Muscle layer of duodenum (tissue), 2 donors: ENCODE data around the gene AFAP1.

Experiments
- H3K27ac ChIP-seq: one replicate; pipeline ENCODE4 v1.7.0; 2013; ENCODE audit warnings: mild to moderate bottlenecking, low read length
- H3K27me3 ChIP-seq: one replicate; pipeline ENCODE4 v1.7.0; 2013; ENCODE audit warnings: low read depth, mild to moderate bottlenecking, control low read depth, low read length
- H3K36me3 ChIP-seq, 2 donors: one replicate each; pipeline ENCODE4 v1.7.0; 2013; ENCODE audit warnings: low read length in 2 of 2, control low read depth in 1 of 2, mild to moderate bottlenecking in 1 of 2; ENCODE audit not compliant: insufficient read depth in 2 of 2, control insufficient read depth in 1 of 2
- H3K4me1 ChIP-seq, 2 donors: one replicate each; pipeline ENCODE4 v1.7.0; 2013; ENCODE audit warnings: low read length in 2 of 2, mild to moderate bottlenecking in 2 of 2, control low read depth in 1 of 2, moderate library complexity in 1 of 2; ENCODE audit not compliant: insufficient read depth in 2 of 2, control insufficient read depth in 1 of 2
- H3K4me3 ChIP-seq, 2 donors: one replicate each; pipeline ENCODE4 v1.7.0; 2013; ENCODE audit warnings: low read length in 2 of 2, low read depth in 1 of 2, mild to moderate bottlenecking in 1 of 2
- H3K9me3 ChIP-seq, 2 donors: one replicate each; pipeline ENCODE4 v1.7.0; 2013; ENCODE audit warnings: low read length in 2 of 2, control low read depth in 1 of 2, mild to moderate bottlenecking in 1 of 2; ENCODE audit not compliant: control insufficient read depth in 1 of 2
- donor health status: healthy.

AFAP1 gene, protein sequence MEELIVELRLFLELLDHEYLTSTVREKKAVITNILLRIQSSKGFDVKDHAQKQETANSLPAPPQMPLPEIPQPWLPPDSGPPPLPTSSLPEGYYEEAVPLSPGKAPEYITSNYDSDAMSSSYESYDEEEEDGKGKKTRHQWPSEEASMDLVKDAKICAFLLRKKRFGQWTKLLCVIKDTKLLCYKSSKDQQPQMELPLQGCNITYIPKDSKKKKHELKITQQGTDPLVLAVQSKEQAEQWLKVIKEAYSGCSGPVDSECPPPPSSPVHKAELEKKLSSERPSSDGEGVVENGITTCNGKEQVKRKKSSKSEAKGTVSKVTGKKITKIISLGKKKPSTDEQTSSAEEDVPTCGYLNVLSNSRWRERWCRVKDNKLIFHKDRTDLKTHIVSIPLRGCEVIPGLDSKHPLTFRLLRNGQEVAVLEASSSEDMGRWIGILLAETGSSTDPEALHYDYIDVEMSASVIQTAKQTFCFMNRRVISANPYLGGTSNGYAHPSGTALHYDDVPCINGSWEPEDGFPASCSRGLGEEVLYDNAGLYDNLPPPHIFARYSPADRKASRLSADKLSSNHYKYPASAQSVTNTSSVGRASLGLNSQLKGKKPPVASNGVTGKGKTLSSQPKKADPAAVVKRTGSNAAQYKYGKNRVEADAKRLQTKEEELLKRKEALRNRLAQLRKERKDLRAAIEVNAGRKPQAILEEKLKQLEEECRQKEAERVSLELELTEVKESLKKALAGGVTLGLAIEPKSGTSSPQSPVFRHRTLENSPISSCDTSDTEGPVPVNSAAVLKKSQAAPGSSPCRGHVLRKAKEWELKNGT

DNA sequence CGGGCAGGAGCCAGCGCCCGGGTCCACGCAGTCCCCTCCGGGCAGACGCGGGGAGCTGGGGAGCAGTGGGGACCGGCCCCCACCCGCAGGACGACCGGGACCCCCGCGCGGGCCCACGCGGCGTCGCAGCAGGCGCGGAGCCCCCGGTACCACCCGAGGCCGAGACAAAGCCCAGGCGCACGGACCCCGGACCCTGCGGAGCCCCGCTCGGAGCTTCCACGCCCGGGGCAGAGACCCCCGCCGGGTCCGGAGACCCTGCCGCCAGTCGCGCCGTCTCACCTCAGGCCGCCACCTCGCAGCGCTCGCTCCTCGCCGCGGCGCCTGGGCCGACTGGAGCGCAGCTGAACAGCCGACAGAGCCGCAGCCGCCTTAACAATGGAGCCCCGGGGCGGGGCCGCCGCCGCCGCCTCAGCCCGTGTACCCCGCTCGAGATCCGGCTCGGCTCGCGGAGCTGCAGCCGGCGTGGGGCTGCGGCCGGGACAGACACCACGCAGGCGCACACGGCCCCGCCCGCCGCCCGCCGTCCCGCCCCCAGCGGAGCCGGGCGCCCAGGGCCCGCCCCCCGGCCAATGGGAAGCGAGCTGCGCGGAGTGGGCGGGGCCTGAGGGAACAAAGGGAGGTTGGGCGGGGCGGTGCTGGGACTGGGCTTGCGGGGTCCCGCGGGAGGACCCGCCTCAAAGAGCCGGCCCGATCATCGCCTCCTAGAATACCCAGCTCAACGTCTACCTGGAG, at the start of gene AFAP1:
Gene AFAP1, minus strand, starts transcription at position 485 of the 732 bp plus-strand sequence. CDS start 67,783 bp downstream, outside the sequence.
- Histone ChIP-seq H3K27ac (peak within 1 kb of the TSS; percentile 75), H3K36me3 (no peaks in the 10 kb centered on the region), H3K9me3 (no peaks in the 10 kb centered on the region), H3K4me1 (peaks cover 5 to 26% of the 10 kb centered on the region in 2 donors), H3K27me3 (no peaks in the 10 kb centered on the region), H3K4me3 (peak within 1 kb of the TSS; percentile 65 to 89)

DNA sequence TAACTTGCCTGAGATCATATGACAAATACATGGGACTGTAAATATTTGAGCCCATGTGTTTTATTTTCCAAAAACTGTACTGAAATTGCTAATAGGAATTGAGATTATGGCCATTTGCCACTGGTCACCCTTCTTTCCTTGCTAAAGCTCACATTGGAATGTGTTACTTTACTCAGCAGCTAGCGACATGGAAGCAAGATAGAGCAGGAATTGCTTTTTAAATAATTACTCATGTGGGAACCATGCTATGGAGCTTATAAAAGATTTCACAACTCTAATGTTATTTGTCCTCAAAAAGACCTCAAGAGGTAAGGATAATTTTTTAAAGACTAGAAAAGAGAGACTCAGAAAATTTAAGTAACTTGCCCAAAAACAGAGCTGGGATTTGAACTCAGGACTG, 48.8 kb upstream of the AFAP1 start:
- H3K27me3 ChIP-seq: no peaks in the 10 kb centered on the region
- no peaks in the 10 kb centered on the region for H3K4me1 ChIP-seq
- no peak overlapping the region for H3K27ac ChIP-seq
- peaks cover 0 to 6% of the 10 kb centered on the region in 2 donors for H3K9me3 ChIP-seq
- no peak overlapping the region for H3K4me3 ChIP-seq
- no peaks in the 10 kb centered on the region for H3K36me3 ChIP-seq

DNA sequence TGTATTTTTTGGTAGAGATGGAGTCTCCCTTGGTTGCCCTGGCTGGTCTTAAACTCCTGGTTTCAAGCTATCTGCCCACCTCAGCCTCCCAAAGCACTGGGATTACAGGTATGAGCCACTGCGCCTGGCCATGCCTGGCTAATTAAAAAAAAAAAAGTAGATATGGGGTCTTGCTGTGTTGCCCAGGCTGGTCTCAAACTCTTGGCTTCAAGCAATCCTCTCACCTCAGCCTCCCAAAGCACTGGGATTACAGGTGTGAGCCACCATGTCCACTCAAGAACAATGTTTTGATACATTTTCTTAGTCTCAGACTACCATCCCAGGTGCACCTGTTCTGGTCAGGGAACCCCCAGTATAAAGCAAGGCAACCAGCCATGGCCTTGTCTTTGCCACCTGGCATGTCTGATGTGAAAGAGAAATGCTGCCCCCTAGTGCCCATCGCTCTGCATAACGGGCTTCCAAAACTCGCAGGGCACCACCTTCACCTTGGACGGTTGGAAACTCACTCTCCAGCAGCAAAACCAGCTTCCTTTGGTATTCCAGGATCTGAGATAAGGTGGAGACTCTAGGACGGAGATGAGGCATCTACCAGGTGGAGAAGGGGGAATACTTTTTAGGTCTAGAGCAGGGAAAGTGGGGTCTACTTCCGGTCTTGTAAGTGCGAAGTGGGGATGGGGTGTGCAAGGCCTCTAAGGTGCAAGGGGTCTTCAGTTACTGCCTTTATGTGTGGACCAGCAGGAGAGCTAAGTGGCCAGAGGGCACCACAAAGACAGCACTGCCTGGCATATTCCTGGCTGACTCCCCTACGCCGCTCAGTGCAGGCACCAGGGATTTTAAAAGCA, 47.7 kb upstream of the AFAP1 start:
- H3K36me3 ChIP-seq: no peaks in the 10 kb centered on the region
- no peak overlapping the region for H3K4me3 ChIP-seq
- no peaks in the 10 kb centered on the region for H3K4me1 ChIP-seq
- H3K27me3 ChIP-seq: no peaks in the 10 kb centered on the region
- H3K9me3 ChIP-seq: peaks cover 0 to 6% of the 10 kb centered on the region in 2 donors
- H3K27ac ChIP-seq: no peak overlapping the region

DNA sequence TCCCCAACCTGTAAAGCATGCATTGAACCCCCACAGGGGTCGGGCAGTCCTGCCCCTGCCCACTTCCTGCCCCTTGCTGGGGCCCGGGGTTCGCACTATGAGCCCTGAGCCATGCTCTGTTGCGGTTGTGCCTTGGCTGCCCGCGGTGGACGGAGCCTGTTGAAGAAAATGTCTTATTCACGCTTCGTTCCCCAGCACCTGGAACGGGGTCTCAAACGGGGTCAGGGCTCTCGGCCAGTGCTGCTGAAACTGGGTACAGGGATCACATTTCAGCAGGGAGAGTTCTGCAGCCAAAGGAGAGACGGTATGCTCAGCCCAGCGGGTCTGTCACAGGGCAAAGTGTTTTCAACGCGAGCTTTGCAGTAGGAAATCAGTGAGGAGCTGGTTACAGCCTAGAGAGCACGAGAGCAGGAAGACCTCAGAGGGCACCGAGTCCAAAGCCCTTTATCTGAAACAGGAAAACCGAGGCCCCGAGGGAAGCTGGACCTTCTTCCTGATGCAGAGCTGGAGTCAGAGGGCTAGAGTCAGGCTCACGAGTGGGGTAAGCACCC, 46.3 kb upstream of the AFAP1 start:
- Histone ChIP-seq H3K36me3 (no peaks in the 10 kb centered on the region), H3K4me3 (no peak overlapping the region), H3K9me3 (peaks cover 0 to 6% of the 10 kb centered on the region in 2 donors), H3K27ac (no peak overlapping the region), H3K4me1 (no peaks in the 10 kb centered on the region), H3K27me3 (no peaks in the 10 kb centered on the region)

DNA sequence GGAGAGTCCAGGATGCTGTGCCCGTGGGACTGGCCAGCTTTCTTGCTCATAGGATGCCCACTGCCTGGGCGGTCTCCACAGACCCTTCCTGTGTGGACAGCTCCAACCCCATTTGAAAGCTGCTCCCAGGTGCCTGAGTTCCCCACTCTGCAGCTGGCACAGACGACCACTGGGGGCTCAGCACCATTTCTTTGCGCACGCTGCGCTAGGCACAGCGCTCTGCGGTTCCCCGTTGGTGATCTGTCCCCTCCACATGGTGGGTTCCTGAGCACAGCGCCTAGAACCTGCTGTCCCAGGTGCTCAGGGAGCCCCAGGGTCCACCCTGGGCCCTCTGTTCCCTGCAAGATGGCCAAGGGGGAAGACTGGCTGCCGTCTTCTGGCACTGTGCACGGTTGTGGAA, 45.4 kb upstream of the AFAP1 start:
- Histone ChIP-seq H3K9me3 (peaks cover 0 to 6% of the 10 kb centered on the region in 2 donors), H3K27me3 (no peaks in the 10 kb centered on the region), H3K36me3 (no peaks in the 10 kb centered on the region), H3K4me1 (no peaks in the 10 kb centered on the region), H3K4me3 (no peak overlapping the region), H3K27ac (no peak overlapping the region)

DNA sequence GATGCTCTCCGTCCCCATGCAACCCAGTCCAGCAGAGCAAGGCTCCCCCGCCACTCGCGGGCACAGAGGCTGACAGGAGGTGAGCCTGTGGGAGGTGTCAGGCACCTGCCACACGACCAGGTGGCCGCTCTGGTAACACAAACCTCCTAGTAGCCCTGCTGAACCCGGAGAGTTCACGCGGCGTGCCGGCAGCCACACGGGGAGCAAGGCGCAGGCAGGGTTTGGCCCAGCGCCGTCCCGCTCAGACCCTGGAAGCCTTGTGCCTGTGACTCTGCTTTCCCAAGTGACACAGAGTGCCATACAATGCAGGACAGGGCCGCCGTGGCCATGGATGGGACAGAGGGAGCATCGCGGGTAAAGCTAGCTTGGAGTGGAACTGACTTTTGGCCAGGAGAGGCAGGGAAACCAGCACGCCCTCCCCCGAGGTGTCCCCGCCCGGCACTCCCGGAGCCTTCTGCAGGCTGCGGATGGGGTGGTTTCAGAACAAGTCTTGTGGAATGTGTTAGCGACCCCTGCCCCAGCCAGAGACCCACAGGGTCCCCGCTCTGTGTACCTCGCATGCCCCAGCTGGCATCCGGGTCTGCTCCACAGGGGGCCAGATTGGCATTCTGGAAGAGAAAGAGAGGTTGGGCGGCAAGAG, 44.7 kb upstream of the AFAP1 start:
- Histone ChIP-seq H3K4me3 (no peak overlapping the region), H3K27me3 (no peaks in the 10 kb centered on the region), H3K27ac (no peak overlapping the region), H3K4me1 (no peaks in the 10 kb centered on the region), H3K36me3 (no peaks in the 10 kb centered on the region), H3K9me3 (peaks cover 0 to 3% of the 10 kb centered on the region in 2 donors)

DNA sequence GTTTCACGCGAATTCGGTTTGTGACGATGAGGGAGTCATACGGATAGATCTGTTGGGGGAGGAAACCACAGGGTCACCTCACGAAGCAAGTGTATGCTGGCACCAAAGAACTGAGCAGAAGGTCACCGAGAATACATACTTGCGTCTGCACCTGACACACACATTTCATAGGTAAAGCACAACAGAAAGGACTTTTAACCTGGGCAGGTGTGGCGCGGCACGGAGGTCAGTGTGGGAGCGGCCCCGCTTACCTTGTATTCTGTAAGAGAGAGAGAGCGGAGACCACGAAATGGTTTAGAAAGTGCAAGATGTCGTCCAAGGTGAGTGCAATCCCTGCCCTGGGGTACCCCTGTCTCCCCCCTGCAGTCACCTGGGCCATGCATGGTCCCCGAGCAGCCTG, 43.6 kb upstream of the AFAP1 start:
- H3K27ac ChIP-seq: no peak overlapping the region
- H3K4me3 ChIP-seq: no peak overlapping the region
- no peaks in the 10 kb centered on the region for H3K27me3 ChIP-seq
- H3K36me3 ChIP-seq: no peaks in the 10 kb centered on the region
- H3K9me3 ChIP-seq: no peaks in the 10 kb centered on the region
- H3K4me1 ChIP-seq: no peaks in the 10 kb centered on the region

DNA sequence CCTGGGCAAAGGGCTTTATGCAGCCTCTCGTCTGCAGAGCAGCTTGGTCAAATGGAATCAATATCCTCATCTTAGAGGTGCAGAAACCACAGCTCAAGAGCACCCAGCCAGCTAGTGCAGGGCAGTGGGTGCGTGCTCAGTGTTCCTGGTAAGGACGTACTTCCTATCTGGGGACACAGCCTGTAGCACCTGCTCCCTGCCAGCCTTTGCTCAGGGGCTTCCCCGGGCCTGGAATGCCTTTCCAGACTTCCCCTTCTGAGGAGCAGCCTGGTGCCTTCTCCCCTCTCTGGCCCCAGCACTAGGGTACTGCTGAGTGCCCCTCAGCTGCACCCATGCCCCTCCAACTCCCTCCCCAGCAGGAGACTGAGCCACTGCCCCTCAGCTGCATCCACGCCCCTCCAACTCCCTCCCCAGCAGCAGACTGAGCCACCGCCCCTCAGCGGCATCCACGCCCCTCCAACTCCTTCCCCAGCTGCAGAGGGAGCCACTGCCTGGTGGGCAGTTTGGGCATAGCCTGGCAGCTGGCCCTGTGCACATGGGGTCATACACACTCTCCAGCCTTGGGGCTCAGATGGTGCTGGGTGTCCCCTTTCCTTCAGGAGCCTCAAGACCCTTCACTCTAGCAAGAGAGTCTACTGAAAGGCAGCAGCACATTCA, 42.2 kb upstream of the AFAP1 start:
- no peaks in the 10 kb centered on the region for H3K36me3 ChIP-seq
- H3K27ac ChIP-seq: no peak overlapping the region
- no peak overlapping the region for H3K4me3 ChIP-seq
- no peaks in the 10 kb centered on the region for H3K27me3 ChIP-seq
- H3K9me3 ChIP-seq: no peaks in the 10 kb centered on the region
- H3K4me1 ChIP-seq: no peaks in the 10 kb centered on the region

DNA sequence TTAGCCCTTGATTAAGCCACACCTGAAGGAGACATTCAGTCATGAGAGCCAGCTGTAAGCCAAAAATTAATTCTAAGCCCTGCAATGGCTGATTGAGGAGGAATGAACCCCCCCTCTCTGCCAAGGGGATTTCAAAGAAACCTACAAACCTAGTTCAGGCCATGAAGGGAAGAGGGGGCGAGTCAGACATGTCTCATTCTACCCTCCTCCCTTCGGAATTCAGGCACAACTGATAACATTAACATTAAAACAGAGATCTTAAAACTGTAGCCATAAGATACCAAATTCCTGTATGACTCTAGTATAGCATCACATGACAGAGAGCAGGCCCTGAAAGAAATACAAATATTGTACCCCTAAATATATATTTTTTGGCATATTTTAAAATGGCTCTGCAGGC, 40.4 kb upstream of the AFAP1 start:
- Histone ChIP-seq H3K4me3 (no peak overlapping the region), H3K4me1 (no peaks in the 10 kb centered on the region), H3K36me3 (no peaks in the 10 kb centered on the region), H3K27ac (no peak overlapping the region), H3K27me3 (no peaks in the 10 kb centered on the region), H3K9me3 (no peaks in the 10 kb centered on the region)

DNA sequence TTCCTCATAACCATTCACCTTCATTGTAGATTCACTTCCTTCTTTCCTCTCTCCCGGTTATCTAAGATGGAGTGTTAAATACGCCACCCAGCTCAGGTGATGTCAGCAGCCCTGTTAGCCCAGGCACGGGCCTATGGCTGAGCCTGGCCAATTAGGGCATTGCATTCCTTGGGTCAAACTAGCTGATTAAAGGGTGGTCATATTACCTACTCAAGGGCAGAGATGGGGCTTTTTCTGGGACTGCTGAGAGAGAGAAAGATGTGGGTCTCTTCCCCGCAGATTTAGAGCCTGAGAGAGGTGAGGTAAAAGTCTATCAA, 39.9 kb upstream of the AFAP1 start:
- Histone ChIP-seq H3K4me3 (no peak overlapping the region), H3K36me3 (no peaks in the 10 kb centered on the region), H3K9me3 (no peaks in the 10 kb centered on the region), H3K27me3 (no peaks in the 10 kb centered on the region), H3K4me1 (no peaks in the 10 kb centered on the region), H3K27ac (no peak overlapping the region)
